Endothelial cell of umbilical vein (primary cell): ENCODE data around the gene ZNHIT2. TPM values are rescaled to one million over a fixed set of nuclear protein-coding genes. Genes with fewer than 3 reads are reported as not detected.

Experiments used
- BruUV-seq: library from RNA; stranded (reverse); fragments of 400-500 nt; replicated peaks from 2 replicates; lab custom pipeline; 2021; lab: Mats Ljungman, UMichigan
- CTCF ChIA-PET: fragments of 300-600, 350-600 bp; sonication (Branson Sonifier 250); formaldehyde crosslinking; loops from one replicate; lab custom pipeline; 2021; ENCODE audit warnings: antibody characterized with exemption, inconsistent platforms; lab: Charles Lee
- POLR2A ChIA-PET: fragments of 300-600, 350-600 bp; sonication (Branson Sonifier 250); formaldehyde crosslinking; loops from one replicate; lab custom pipeline; 2021; ENCODE audit warnings: antibody characterized with exemption, inconsistent platforms; lab: Charles Lee
- DNase-seq: peaks from one replicate; pipeline ENCODE4 v3.0.0-alpha.2; 2011; ENCODE audit warnings: low read depth, low spot score
- FAIRE-seq: peaks from 2 replicates; lab custom pipeline; 2011; peaks lifted over from hg19 to GRCh38; lab: Jason Lieb, UNC
- H2AFZ ChIP-seq: 2 replicates; pipeline ENCODE4 v1.6.0; 2012; ENCODE audit warnings: low read depth, low read length, control low read depth, inconsistent platforms
- H3K27ac ChIP-seq: 2 replicates; pipeline ENCODE4 v1.5.1; 2011; ENCODE audit warnings: low read depth, mild to moderate bottlenecking, control low read depth, low read length, moderate library complexity; ENCODE audit not compliant: insufficient read depth
- H3K27me3 ChIP-seq, 2 experiments: 2 replicates each; pipeline versions ENCODE4 v1.6.0 to v1.6.1; 2011; ENCODE audit warnings: low read length in 2 of 2, mixed read lengths in 1 of 2; ENCODE audit not compliant: control insufficient read depth in 2 of 2, insufficient read depth in 2 of 2
- H3K36me3 ChIP-seq, 2 experiments: 2 replicates in 1 of 2; 3 replicates in 1 of 2; pipeline ENCODE4 v1.5.1; 2011; ENCODE audit warnings: low read length in 2 of 2, mild to moderate bottlenecking in 1 of 2, moderate library complexity in 1 of 2; ENCODE audit not compliant: control insufficient read depth in 2 of 2, insufficient read depth in 2 of 2; ENCODE audit errors: extremely low read depth in 1 of 2
- H3K4me1 ChIP-seq: 3 replicates; pipeline ENCODE4 v1.5.1; 2011; ENCODE audit warnings: mild to moderate bottlenecking, low read length; ENCODE audit not compliant: control insufficient read depth, insufficient read depth; ENCODE audit errors: extremely low read depth
- H3K4me2 ChIP-seq: 2 replicates; pipeline ENCODE4 v1.6.1; 2011; ENCODE audit warnings: low read length, control low read depth, mixed read lengths; ENCODE audit not compliant: insufficient read depth
- H3K4me3 ChIP-seq, 3 experiments: fragments of 200-600 bp in 1 of 3; sonication (generic), shearing (Covaris generic) in 1 of 3; replicated peaks in 1 of 3; 2 replicates each; pipeline ENCODE4 v1.5.1; 2011 to 2016; ENCODE audit warnings: control low read depth in 3 of 3, low read length in 3 of 3, mild to moderate bottlenecking in 2 of 3, inconsistent platforms in 1 of 3, low read depth in 1 of 3, moderate library complexity in 1 of 3; ENCODE audit not compliant: insufficient read depth in 1 of 3
- H3K79me2 ChIP-seq: 2 replicates; pipeline ENCODE4 v1.6.0; 2012; ENCODE audit warnings: low read length, inconsistent platforms; ENCODE audit not compliant: control insufficient read depth, insufficient read depth
- H3K9ac ChIP-seq: replicated peaks from 2 replicates; pipeline ENCODE3; 2011; ENCODE audit warnings: low read length, control low read depth; ENCODE audit not compliant: insufficient read depth; ENCODE audit errors: extremely low read depth
- H3K9me1 ChIP-seq: replicated peaks from 3 replicates; pipeline ENCODE4 v1.6.0; 2011; ENCODE audit warnings: mild to moderate bottlenecking, low read length; ENCODE audit not compliant: control insufficient read depth, insufficient read depth; ENCODE audit errors: extremely low read depth
- H3K9me3 ChIP-seq: replicated peaks from 2 replicates; pipeline ENCODE4 v1.5.1; 2012; ENCODE audit warnings: low read length, inconsistent platforms; ENCODE audit not compliant: control insufficient read depth, insufficient read depth
- H4K20me1 ChIP-seq: replicated peaks from 2 replicates; pipeline ENCODE3; 2011; ENCODE audit warnings: mild to moderate bottlenecking, low read length; ENCODE audit not compliant: control insufficient read depth, insufficient read depth; ENCODE audit errors: extremely low read depth
- EZH2 ChIP-seq: IDR thresholded peaks from 2 replicates; pipeline ENCODE4 v1.6.1; 2012; ENCODE audit warnings: borderline replicate concordance, low read depth, mild to moderate bottlenecking, moderate library complexity, low read length, inconsistent platforms; ENCODE audit not compliant: severe bottlenecking
- FOS ChIP-seq: IDR thresholded peaks from 2 replicates; pipeline ENCODE4 v1.6.1; 2011; ENCODE audit warnings: mild to moderate bottlenecking, low read length, moderate library complexity, borderline replicate concordance; ENCODE audit not compliant: insufficient read depth
- GATA2 ChIP-seq: IDR thresholded peaks from 2 replicates; pipeline ENCODE4 v1.7.0; 2011; ENCODE audit warnings: low read depth, mild to moderate bottlenecking, moderate library complexity, mixed read lengths, low read length; ENCODE audit not compliant: insufficient read length, insufficient read depth
- JUN ChIP-seq: IDR thresholded peaks from 2 replicates; pipeline ENCODE4 v1.6.1; 2011; ENCODE audit warnings: borderline replicate concordance, low read depth; ENCODE audit not compliant: insufficient read length, insufficient read depth
- MAX ChIP-seq: IDR thresholded peaks from 2 replicates; pipeline ENCODE4 v1.6.1; 2011; ENCODE audit not compliant: insufficient read depth, insufficient read length
- MYC ChIP-seq: IDR thresholded peaks from one replicate; pipeline ENCODE4 v1.6.1; 2011; ENCODE audit warnings: mild to moderate bottlenecking, low read depth, low read length
- POLR2A ChIP-seq: IDR thresholded peaks from 2 replicates; pipeline ENCODE4 v1.6.1; 2012; ENCODE audit warnings: low read depth, mild to moderate bottlenecking, control low read depth, low read length
- POLR2AphosphoS5 ChIP-seq: IDR thresholded peaks from 2 replicates; pipeline ENCODE4 v1.6.1; 2012; ENCODE audit warnings: low read depth, mild to moderate bottlenecking, control low read depth, low read length, moderate library complexity; ENCODE audit not compliant: insufficient read depth
- dilution Hi-C: fragments of 300-500 bp; cut with MboI; formaldehyde crosslinking; loops from one replicate; pipeline ENCODE4 v1.15.0; 2019; ENCODE audit warnings: low sequenced_read_pairs; ENCODE audit not compliant: extremely low pct_ligation_motif_present
- intact Hi-C: fragments of 100-400 bp; cut with micrococcal nuclease; formaldehyde crosslinking; loops from one replicate; pipeline ENCODE4 v1.10.0; 2022
- polyA plus RNA-seq, 4 experiments: library from polyadenylated mRNA; depleted of rRNA in 3 of 4; stranded (reverse) in 3 of 4; unstranded in 1 of 4; fragments of >200 nt; gene quantifications; 2 replicates each; pipeline versions ENCODE4 v1.2.1 to v1.2.3, GENCODE V29; 2011 to 2012; ENCODE audit warnings: missing spikeins in 1 of 4
- total RNA-seq: library from RNA; stranded (reverse); gene quantifications from 2 replicates; pipeline ENCODE4 v1.2.3, GENCODE V29; 2021
- TF ChIP-seq, protein P1 (sequence below), 2 donors: IDR thresholded peaks; 1 replicate in 1 of 2; 2 replicates in 1 of 2; pipeline ENCODE4 v1.5.1; 2011; ENCODE audit warnings: low read length in 2 of 2, mild to moderate bottlenecking in 2 of 2, moderate library complexity in 2 of 2, control low read depth in 1 of 2, inconsistent platforms in 1 of 2, low read depth in 1 of 2; ENCODE audit not compliant: insufficient read depth in 1 of 2; ENCODE audit errors: extremely low read depth in 1 of 2

ZNHIT2 gene
- total and polyA plus RNA-seq, 2 donors (not counting 3 experiments of a cell fraction or from before 2014, with no cell fraction given): 7.1 to 9.0 TPM

DNA sequence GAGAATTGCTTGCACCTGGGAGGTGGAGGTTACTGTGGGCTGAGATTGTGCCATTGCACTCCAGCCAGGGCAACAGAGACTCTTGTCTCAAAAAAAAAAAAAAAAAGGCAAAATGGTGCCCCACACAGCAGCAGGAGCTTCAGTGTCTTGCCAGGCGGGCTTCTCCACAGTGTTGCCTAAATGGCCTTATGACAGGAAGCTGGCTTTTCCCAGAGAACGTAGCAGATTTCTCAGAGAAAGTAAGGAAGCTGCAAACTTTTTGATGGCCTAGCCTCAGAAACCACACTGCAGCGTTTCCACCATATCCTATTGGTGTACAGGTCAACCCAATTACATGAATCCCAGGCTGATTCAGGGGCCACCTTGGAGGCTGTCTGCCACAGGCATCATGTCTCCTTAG lies 39.8 kb upstream of the ZNHIT2 start:
- no peak overlapping the region for H3K4me2 ChIP-seq
- H3K9me1 ChIP-seq: no peaks in the 10 kb centered on the region
- FAIRE-seq: no peak
- no peak overlapping the region for H3K27ac ChIP-seq
- BruUV-seq: no TSS peak
- H2AFZ ChIP-seq: no peak overlapping the region
- H3K27me3 ChIP-seq: peaks cover 0 to 2% of the 10 kb centered on the region in 2 experiments
- intact Hi-C loops: no loop called here
- H3K79me2 ChIP-seq: no peaks in the 10 kb centered on the region
- ChIA-PET POLR2A (no interaction called here), CTCF (interaction anchor here (1.0 to 1.4 kb wide), 2 partner anchors 8 to 21 kb away, joined by 3 to 4 read pairs; no protein-coding TSS in a partner anchor)
- DNase-seq: no peak
- H4K20me1 ChIP-seq: no peaks in the 10 kb centered on the region
- dilution Hi-C loops: no loop called here
- no peaks in the 10 kb centered on the region for H3K36me3 ChIP-seq
- no peak overlapping the region for H3K4me3 ChIP-seq
- H3K4me1 ChIP-seq: no peaks in the 10 kb centered on the region
- no peak overlapping the region for H3K9ac ChIP-seq
- no peaks in the 10 kb centered on the region for H3K9me3 ChIP-seq
- no peak for TF ChIP-seq POLR2A
- TF ChIP-seq, protein P1, sequence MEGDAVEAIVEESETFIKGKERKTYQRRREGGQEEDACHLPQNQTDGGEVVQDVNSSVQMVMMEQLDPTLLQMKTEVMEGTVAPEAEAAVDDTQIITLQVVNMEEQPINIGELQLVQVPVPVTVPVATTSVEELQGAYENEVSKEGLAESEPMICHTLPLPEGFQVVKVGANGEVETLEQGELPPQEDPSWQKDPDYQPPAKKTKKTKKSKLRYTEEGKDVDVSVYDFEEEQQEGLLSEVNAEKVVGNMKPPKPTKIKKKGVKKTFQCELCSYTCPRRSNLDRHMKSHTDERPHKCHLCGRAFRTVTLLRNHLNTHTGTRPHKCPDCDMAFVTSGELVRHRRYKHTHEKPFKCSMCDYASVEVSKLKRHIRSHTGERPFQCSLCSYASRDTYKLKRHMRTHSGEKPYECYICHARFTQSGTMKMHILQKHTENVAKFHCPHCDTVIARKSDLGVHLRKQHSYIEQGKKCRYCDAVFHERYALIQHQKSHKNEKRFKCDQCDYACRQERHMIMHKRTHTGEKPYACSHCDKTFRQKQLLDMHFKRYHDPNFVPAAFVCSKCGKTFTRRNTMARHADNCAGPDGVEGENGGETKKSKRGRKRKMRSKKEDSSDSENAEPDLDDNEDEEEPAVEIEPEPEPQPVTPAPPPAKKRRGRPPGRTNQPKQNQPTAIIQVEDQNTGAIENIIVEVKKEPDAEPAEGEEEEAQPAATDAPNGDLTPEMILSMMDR (IDR thresholded peaks at IDR 0.05; ENCODE audit: extremely low read depth in 1 of 2, insufficient read depth in 1 of 2, low read depth in 1 of 2, low read length in 2 of 2): no peak
- no peak for TF ChIP-seq EZH2
- no peak for TF ChIP-seq FOS
- no peak for TF ChIP-seq POLR2AphosphoS5
- no peak for TF ChIP-seq JUN
- TF ChIP-seq MYC: no peak
- no peak for TF ChIP-seq GATA2
- TF ChIP-seq MAX: no peak
